Measurements from ENCODE around the gene STXBP4.

The STXBP4 gene

DNA sequence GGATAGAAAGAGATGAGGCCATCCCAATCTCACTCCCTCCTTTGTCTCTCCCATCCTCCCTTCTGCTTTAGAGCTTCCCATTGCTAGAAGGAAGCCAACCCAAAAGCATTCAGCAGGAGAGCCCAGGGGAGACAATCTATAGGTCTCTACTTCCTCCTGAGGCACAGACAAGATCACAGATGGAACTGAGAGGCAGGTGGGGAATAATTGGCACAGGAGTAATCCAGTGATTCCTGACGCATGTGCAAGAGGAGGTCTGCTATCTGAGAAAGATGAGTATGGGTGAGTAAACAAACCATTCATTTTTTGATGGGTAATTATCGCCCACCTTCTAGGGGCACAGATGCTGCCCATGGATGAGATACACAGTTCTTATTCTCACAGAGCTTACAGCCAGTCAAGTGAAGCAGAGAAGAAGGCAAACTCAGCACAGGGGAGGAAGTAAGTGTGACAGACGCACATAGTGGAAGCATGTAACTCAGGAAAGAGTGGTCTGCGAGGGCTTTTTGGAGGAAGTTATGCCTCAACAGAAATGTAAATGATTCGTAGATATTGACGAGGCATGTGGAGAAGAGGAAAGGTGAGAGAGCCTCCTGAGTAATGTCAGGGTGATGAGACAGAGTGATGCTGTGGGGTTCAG lies 207.3 kb downstream of the STXBP4 start:
- no peak for FAIRE-seq

DNA sequence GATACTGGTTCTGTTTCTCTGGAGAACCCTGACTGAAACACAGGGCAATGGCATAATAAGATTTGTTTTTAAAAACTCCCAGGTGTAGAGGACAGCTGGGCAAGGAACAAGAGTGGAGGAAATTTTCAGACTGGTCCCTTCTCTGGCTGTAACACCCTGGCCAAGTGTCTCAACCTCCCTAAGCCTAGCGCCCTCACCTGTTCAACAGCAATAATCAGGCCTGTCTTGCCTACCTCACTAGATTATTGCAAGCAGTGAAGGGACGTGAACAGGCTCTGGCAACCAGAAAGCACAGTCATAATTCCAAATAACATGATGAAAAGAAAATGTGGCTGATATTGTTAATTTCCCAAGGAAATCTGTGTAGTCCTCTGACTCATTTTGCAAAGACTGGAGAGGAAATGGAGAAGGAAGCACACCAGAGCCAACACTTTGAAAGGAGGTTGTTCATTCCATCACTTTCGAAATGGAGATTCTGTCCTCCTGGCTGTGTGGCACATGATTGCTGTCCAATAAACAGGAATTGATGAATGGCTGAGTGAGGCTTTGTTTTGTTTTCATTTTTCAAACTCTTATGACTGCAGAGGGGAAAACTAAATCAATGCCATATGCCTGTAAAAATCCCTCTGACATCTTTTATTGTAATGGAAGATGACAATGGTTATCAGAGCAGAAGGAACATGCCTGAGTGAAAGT lies 208.7 kb downstream of the STXBP4 start:
- no peak for FAIRE-seq

DNA sequence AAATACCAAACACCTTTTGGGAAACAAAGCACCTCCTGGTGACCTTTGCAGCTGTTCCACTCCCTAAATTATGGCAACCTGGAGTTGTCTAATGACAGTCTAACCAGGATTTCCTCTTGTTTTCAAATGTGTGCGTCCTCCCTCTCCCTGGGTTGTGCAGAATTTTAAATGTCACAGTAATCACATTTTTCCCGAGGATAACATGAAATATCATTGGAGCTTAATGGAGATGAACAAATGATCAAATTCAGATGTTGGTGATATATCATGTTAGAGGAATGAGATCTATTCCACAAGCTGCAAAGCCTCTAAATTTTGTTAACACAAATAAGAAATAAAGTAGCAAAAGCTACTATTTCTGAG lies 209.3 kb downstream of the STXBP4 start:
- FAIRE-seq, result no peak

DNA sequence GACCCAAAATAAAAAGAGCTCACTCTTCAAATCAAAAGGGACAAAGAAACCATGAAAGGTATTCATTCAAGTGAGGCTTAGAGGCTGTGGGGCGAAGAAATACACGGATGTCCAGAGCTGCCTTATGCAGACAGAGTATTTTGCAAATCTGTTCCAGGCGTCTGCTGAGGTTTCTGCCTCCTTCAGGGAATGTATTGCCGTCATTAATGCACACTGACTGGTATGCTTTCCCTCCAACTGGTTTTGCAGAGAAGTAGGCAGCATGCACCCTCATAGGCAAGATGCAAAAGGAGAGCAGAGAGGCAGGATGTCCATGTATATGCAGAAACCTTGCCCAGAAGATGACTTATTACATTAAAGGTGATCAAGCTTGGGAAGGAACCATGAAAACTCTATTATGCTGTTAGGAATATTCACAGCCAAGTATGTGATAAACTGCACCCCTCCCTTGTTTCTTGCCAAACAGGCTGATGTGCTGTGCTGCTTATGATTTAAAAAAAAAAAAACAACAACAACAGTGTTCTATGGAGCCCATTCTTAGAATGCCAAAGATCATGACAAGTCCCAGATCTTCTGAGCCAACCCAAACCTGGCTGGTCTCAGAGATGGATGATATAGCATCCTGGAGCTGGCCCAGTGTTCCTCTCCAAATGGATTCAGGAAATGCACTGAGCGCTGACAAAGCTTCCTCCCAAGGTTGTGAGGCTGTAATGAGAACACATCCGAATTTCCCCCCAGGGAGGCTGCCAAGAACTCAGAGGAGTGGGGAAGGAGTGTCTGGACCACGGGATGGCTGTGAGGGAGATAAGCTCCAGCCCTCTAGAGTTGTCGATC lies 218.6 kb downstream of the STXBP4 start:
- no peak for FAIRE-seq

DNA sequence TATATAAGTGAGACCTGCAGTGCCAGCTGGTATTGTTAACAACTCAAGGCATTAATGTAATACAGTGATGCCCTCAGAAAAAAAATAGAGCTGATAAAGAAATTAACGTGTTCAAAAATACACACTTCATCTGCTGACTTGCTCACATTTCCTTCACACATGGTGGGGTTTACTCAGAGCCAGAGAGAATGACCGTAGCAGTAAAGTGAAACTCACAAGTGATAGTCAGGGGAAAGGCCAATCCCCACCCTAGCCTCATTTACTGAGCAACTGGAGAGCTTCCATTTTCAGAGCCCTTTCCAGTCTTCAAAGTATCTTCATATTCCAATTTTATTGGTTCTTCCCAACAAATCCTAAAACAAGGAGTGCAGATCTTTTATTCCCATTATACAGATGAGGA lies 222.2 kb downstream of the STXBP4 start:
- no peak for FAIRE-seq

DNA sequence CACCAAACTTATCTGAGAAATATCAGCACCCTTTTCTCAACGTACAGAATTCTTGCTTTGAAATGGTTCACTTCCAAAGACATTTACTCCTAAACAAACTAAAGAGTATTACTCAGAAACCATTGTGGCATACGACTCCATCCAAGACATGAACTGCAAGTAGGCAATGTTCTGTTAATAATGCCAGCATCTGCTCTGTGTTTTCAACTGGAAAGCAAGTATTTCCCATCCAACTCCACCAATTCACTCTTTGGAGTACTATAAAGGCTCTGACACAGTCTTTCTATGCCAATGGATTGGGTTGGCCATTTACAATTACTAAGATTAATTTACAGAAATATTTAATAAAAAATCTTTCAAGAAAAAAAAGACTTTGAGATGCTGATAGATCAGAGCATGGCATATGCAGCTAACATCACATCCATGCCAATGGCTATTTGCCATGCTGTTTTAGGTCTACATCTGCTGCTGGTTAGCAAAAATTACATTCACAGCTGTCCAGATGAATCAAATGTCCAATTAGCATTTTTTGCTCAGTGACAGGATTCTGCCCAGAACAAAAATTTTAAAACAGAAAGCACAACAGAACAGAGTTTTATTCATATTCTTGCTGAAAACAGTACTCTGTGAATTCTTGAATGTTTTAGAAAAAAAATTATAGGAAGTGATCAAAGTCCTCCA lies 230.3 kb downstream of the STXBP4 start:
- FAIRE-seq, result no peak

DNA sequence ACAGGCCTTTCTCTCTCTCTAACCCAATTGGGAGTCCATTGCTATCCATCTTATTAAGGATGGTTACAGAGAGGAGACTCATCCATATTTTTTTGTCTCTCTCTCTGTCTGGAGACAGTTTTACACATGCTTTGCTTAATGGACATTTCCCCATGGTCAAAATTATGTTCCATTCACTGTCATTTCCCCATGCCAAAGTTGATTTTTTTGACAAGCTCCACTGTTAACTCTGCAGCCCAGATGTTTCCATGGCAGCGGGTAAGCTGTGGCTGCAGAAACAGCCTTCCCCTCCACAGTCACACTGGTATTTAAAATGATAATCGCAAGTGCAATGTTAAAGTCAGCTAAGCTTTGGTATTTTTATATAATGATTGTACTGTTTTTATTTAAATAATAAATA lies 232.3 kb downstream of the STXBP4 start:
- FAIRE-seq, result no peak

DNA sequence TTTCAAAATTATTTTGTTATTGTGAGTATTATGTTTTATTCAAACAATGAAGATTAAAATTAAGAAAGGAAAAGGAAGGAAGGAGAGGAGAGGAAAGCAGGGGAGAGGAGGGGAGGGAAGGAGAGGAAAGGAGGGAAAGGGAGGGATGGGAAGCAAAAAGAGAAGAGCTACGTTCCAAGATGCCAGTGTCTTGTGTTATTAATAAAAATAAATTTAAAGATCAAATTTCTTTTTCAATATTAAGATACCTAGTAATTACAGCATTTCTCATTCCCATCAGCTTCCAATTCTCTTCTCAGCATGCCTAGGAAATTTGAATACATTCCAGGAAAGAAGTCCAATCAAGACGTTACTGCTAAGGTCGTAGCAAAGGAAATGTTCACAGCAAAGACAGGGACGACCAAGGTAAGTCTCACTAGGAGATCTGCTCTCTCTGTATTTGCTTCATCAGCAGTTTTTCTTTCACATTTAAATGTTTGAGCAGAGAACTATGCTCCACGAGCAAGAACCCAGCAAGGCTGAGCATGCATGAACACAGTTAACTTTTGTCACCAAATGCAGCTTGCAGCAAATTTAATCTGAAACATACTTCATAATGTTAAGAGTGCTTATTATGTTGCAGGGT lies 232.9 kb downstream of the STXBP4 start:
- no peak for FAIRE-seq

DNA sequence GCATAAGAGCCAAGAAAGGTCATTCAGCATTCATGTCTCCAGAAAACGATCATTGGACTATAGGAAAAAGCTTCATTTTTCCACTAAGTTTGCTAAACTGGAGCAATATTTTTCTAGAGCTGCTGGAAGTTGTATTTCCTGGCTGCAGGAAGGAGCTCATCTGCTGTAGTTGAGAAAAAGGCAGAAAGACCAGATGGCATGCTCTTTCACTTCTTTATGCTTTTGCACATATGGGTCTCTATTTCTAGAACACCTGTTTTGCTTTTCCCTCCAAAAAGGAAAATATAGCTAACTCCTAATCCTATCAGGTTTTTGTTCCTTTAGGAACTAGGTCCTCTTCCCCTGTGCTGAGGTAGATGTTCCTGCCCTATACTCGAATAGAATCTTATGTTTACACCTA lies 234.3 kb downstream of the STXBP4 start:
- FAIRE-seq, result no peak

DNA sequence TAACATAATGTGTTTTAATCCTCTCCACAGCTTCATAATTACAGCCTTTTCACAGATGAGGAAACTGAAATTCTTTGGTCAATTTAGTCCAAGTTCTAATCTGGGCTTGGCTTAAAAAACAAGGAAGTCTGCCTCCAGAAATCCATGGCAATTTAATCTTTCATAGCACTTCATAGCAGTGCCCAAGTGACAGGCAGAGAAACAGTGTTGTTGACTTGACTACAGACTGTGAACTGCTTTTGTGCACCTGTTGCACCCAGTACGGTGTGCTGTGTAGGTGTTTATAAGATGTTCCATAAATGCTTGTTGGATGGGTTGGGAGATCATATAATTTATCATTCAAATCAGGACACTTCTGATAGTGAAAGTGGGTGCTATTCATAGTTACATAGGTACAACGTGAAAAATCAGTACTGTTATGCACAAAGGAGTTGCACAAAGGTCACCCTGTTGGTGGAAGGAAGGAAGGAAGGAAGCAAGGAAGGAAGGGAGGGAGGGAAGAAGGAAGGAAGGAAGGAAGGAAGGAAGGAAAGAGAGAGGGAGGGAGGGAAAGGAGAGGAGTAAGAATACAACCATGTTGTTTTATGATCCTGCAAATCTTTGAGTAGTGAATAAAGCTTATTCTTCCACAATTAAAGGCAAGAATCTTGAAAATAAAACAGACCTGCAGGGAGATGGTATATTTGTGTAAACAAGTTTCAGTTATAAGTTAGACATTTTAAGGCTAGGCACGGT lies 239.7 kb downstream of the STXBP4 start:
- no peak for FAIRE-seq

DNA sequence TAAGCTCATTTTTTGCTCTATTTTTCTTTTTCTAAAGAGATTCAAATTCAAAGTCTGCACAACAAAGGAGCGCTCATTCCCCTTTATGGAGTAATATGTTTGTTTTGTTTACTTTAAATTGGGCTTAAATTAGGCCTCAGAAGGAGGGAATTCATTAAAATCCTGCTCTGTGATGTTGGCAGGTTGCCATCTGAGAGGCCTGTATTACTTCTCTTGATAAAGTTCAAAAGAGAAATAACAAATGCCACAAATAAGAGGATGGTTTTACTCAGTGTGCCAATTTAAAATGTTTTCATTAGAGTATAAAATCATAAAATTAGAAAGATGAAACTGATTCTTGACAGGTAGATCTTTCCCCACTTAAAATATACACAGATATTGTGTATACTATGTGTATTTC lies 241.7 kb downstream of the STXBP4 start:
- FAIRE-seq, result no peak

DNA sequence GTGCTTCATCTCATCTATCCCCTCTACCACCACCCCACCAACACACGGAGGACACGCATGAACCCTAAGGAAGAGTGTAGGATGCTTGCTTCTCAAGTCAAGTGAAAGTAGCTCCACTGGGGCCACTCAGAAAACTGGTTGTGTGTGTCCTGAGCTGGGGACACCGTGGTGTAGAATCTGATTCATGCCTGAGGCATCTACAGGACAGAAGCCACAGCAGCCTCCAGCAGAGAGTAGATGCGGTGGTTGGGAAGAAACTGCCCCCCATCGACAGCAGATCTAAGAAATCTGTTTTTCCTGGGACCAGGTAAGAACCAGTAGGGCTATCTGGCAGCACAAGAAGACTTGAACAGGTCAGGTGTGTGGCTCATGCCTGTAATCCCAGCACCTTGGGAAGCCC lies 244.3 kb downstream of the STXBP4 start:
- no peak for FAIRE-seq

DNA sequence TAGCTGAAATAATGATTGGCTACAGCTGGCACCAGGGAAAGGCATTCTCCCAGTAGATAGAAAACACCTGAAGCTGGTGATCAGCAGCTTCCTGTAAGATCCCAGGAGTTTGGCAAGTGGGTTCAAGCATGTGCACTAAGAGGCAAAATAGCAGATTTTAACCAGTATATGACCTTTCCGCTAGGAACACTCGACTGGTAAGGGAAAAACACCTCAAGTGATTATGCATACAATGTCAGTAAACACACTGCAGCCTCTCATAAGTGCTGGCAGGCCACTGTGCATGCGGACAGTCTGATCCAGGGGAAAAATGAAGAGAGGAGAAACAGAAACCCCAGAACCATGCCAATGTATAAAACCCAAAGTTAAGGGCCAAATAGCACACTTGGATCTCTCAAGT lies 247.1 kb downstream of the STXBP4 start:
- no peak for FAIRE-seq

DNA sequence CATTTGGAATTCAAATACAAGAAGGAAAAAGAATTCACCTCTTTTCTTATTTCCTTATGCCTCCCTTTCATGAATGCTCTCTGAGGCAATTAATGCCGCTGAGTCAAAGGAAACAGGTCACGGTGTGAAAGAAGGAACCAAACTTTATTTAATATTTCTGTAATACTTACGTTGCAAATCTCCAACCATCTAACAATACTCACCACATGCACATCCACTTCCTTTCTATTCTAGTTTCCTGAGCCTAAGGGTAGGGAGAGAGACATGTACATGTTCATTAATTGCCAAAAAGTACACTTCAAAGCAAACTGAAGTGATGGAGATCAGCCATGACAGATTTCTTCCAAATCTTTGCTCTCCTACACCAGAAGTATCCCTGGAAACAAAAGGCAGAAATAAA lies 248.3 kb downstream of the STXBP4 start:
- no peak for FAIRE-seq

DNA sequence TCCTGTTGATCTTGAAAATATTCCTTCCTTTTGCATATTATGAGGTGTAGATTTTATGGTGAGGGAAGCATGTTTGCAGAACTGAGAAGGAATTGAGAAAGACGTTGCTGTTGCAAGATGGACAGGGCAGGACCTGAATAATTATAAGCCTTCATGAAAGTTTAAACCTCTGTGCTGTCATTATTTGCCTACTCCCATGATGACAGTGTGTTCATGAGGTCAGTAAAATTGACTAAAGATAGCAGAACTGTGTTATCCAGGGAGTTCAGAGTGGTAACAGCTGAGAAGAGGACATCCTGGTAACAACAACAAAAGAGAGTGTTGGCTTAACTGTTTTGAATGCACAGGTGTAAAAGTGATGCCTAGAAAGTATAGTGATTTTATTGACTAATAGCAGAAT lies 250.9 kb downstream of the STXBP4 start:
- no peak for FAIRE-seq

DNA sequence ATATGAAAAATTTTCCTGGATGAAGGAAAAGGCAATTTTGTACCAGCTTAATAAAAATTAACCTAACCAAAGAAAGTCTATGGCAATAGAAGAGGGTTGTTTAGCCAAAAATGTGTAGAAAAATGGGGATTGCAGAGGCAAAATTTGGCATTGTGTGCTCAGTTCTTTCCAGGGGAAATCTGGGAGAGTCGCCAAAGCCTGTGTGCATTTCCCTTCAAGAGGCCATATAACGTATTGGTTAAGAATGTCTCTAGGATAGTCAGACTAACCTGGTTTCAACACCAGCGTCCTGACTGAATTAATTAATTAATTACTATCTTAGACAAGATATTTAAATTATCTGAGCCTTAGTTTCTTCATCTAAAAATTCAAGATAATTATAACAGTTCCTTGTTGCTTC lies 251.4 kb downstream of the STXBP4 start:
- no peak for FAIRE-seq
